Panc1 (cell line): ENCODE data around the gene HOXC4. TPM values are rescaled to one million over a fixed set of nuclear protein-coding genes. Genes with fewer than 3 reads are reported as not detected.

ENCODE experiments used
- ATAC-seq: fragments of 200-7000 bp; cut with Tn5 transposase; 2 replicates; pipeline ENCODE4 v1.9.1; 2020; ENCODE audit warnings: mild to moderate bottlenecking, moderate library complexity
- BruUV-seq: library from RNA; stranded (reverse); fragments of 400-500 nt; replicated peaks from 2 replicates; lab custom pipeline; 2021; lab: Mats Ljungman, UMichigan
- CTCF ChIA-PET: fragments of 300-600 bp; sonication (Branson Sonifier 250); formaldehyde crosslinking; loops from one replicate; lab custom pipeline; 2022; ENCODE audit warnings: antibody characterized with exemption; lab: Charles Lee
- POLR2A ChIA-PET: fragments of 300-600 bp; sonication (Branson Sonifier 250); formaldehyde crosslinking; loops from one replicate; lab custom pipeline; 2022; ENCODE audit warnings: antibody characterized with exemption; lab: Charles Lee
- DNase-seq: peaks from one replicate; pipeline ENCODE4 v3.0.0-alpha.2; 2010; ENCODE audit warnings: low read depth, low spot score
- H3K27ac ChIP-seq: 2 replicates; pipeline ENCODE4 v1.5.1; 2011; ENCODE audit warnings: mild to moderate bottlenecking, low read length, inconsistent platforms
- H3K27me3 ChIP-seq: fragments of 200-500 bp; sonication (Bioruptor generic); 2 replicates; pipeline ENCODE4 v1.6.0; 2014; ENCODE audit warnings: low read length, inconsistent platforms; ENCODE audit not compliant: control insufficient read depth, insufficient read depth
- H3K36me3 ChIP-seq: fragments of 200-500 bp; sonication (Bioruptor generic); 2 replicates; pipeline ENCODE4 v1.5.1; 2014; ENCODE audit warnings: inconsistent platforms, mild to moderate bottlenecking, low read length, moderate library complexity; ENCODE audit not compliant: control insufficient read depth, insufficient read depth
- H3K4me1 ChIP-seq: 2 replicates; pipeline ENCODE4 v1.5.1; 2011; ENCODE audit warnings: inconsistent platforms, mild to moderate bottlenecking, low read length, moderate library complexity; ENCODE audit not compliant: control insufficient read depth, insufficient read depth
- H3K4me3 ChIP-seq, 2 experiments: 2 replicates each; pipeline ENCODE4 v1.5.1; 2011 to 2012; ENCODE audit warnings: low read depth in 2 of 2, low read length in 2 of 2, mild to moderate bottlenecking in 2 of 2, inconsistent platforms in 1 of 2, moderate library complexity in 1 of 2
- H3K9me3 ChIP-seq: fragments of 200-500 bp; sonication (Bioruptor generic); 2 replicates; pipeline ENCODE4 v1.5.1; 2014; ENCODE audit warnings: low read depth, mild to moderate bottlenecking, inconsistent platforms, low read length, moderate library complexity; ENCODE audit not compliant: control insufficient read depth, insufficient read depth
- POLR2AphosphoS5 ChIP-seq: IDR thresholded peaks from 2 replicates; pipeline ENCODE4 v1.6.1; 2012; ENCODE audit warnings: mild to moderate bottlenecking, low read depth, low read length, moderate library complexity
- SIN3A ChIP-seq: IDR thresholded peaks from 2 replicates; pipeline ENCODE4 v1.6.1; 2012; ENCODE audit warnings: low read depth, mild to moderate bottlenecking, low read length, moderate library complexity, borderline replicate concordance; ENCODE audit not compliant: insufficient read depth
- TCF7L2 ChIP-seq: IDR thresholded peaks from 2 replicates; pipeline ENCODE4 v1.6.1; 2011; ENCODE audit warnings: mild to moderate bottlenecking, low read depth, low read length, inconsistent platforms
- in situ Hi-C: cut with HindIII; loops from 2 replicates; pipeline ENCODE4 v1.10.0; 2016; ENCODE audit warnings: low sequenced_read_pairs, low pct_unique_long_range_greater_than_20kb
- intact Hi-C: fragments of 100-400 bp; cut with micrococcal nuclease; formaldehyde crosslinking; loops from one replicate; pipeline ENCODE4 v1.10.0; 2022; ENCODE audit not compliant: unreplicated experiment
- total RNA-seq: library from RNA; stranded (reverse); gene quantifications from one replicate; pipeline ENCODE4 v1.2.1, GENCODE V29; 2021; ENCODE audit not compliant: unreplicated experiment
- TF ChIP-seq, protein P1 (sequence below), 2 experiments: IDR thresholded peaks; 2 replicates each; pipeline ENCODE4 v1.6.1; 2011 to 2012; ENCODE audit warnings: low read depth in 2 of 2, control low read depth in 1 of 2, low read length in 1 of 2, mild to moderate bottlenecking in 1 of 2, moderate library complexity in 1 of 2; ENCODE audit not compliant: insufficient read depth in 1 of 2
- TF ChIP-seq, protein P2 (sequence below): fragments of 450-650 bp; IDR thresholded peaks from 2 replicates; pipeline ENCODE4 v1.5.1; 2017; ENCODE audit warnings: mild to moderate bottlenecking

Gene HOXC4
- total RNA-seq, 1 experiment from 2014 or later = 22.7 TPM

DNA sequence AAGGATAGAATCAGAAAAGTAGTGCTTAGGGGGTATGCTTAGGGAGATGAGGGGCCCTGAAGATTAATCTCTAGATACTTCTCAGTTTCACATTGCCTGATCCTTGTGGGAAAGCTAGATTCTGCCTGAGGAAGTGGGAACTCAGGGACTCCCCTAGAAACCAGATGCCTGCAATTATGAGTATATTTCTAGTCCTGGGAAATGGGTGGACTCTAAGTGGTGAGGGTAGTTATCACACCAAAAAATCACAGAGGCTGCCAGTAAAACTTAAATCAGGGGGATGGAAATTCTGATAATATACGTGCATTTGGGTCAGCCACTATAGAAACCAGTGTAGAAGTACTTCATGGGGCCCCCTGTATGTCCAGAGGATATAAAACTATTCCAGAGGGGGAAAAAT lies 18.3 kb downstream of the HOXC4 start:
- ATAC-seq = no peak
- H3K27ac ChIP-seq = no peak overlapping the region

DNA sequence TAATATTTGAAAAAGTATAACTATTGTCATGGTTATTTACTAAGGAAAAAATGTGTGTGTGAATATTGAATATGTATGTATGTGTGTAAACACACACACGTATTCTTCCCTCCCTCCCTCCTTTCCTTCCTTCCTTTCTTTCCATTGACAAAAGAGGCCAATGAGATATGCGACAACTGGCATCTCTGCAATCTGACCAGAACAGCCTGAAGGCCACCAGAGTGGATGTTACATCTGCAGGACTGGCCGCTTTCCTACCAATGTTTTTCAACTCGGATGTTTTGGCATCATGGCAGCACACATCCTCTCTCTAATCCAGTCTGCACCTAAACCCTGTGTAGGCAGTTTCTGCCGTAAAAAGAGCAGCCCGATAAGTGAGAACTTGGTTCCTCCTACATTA lies 20.7 kb downstream of the HOXC4 start:
- ATAC-seq = no peak; the same call in 1 of the 2 replicates
- Histone ChIP-seq H3K36me3 (no peaks in the 10 kb centered on the region), H3K4me3 (no peak overlapping the region), H3K27me3 (no peaks in the 10 kb centered on the region), H3K9me3 (no peaks in the 10 kb centered on the region), H3K27ac (no peak overlapping the region), H3K4me1 (no peaks in the 10 kb centered on the region; the same call in 1 of the 2 replicates)
- intact Hi-C loops (no loop called here), in situ Hi-C loops (no loop called here)
- CTCF ChIA-PET = no interaction called here
- BruUV-seq = no TSS peak
- POLR2A ChIA-PET = no interaction called here
- TF ChIP-seq SIN3A (no peak), POLR2AphosphoS5 (no peak), TCF7L2 (no peak)
- TF ChIP-seq, protein P1, sequence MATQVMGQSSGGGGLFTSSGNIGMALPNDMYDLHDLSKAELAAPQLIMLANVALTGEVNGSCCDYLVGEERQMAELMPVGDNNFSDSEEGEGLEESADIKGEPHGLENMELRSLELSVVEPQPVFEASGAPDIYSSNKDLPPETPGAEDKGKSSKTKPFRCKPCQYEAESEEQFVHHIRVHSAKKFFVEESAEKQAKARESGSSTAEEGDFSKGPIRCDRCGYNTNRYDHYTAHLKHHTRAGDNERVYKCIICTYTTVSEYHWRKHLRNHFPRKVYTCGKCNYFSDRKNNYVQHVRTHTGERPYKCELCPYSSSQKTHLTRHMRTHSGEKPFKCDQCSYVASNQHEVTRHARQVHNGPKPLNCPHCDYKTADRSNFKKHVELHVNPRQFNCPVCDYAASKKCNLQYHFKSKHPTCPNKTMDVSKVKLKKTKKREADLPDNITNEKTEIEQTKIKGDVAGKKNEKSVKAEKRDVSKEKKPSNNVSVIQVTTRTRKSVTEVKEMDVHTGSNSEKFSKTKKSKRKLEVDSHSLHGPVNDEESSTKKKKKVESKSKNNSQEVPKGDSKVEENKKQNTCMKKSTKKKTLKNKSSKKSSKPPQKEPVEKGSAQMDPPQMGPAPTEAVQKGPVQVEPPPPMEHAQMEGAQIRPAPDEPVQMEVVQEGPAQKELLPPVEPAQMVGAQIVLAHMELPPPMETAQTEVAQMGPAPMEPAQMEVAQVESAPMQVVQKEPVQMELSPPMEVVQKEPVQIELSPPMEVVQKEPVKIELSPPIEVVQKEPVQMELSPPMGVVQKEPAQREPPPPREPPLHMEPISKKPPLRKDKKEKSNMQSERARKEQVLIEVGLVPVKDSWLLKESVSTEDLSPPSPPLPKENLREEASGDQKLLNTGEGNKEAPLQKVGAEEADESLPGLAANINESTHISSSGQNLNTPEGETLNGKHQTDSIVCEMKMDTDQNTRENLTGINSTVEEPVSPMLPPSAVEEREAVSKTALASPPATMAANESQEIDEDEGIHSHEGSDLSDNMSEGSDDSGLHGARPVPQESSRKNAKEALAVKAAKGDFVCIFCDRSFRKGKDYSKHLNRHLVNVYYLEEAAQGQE (IDR thresholded peaks at IDR 0.05; ENCODE audit: insufficient read depth in 1 of 2, low read depth in 2 of 2, low read length in 1 of 2) = no peak
- TF ChIP-seq, protein P2, sequence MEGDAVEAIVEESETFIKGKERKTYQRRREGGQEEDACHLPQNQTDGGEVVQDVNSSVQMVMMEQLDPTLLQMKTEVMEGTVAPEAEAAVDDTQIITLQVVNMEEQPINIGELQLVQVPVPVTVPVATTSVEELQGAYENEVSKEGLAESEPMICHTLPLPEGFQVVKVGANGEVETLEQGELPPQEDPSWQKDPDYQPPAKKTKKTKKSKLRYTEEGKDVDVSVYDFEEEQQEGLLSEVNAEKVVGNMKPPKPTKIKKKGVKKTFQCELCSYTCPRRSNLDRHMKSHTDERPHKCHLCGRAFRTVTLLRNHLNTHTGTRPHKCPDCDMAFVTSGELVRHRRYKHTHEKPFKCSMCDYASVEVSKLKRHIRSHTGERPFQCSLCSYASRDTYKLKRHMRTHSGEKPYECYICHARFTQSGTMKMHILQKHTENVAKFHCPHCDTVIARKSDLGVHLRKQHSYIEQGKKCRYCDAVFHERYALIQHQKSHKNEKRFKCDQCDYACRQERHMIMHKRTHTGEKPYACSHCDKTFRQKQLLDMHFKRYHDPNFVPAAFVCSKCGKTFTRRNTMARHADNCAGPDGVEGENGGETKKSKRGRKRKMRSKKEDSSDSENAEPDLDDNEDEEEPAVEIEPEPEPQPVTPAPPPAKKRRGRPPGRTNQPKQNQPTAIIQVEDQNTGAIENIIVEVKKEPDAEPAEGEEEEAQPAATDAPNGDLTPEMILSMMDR = no peak
- DNase-seq = no peak

More for the DNA sequence above, 18.3 kb downstream of the HOXC4 start:
- Histone ChIP-seq H3K36me3 (no peaks in the 10 kb centered on the region), H3K27me3 (no peaks in the 10 kb centered on the region), H3K4me3 (no peak overlapping the region), H3K4me1 (peaks cover 6% of the 10 kb centered on the region), H3K9me3 (no peaks in the 10 kb centered on the region)
- POLR2A ChIA-PET = no interaction called here
- TSS peak; percentile 7 for BruUV-seq
- TF ChIP-seq POLR2AphosphoS5 (no peak), TCF7L2 (no peak), SIN3A (no peak)
- TF ChIP-seq, protein P2 = no peak
- TF ChIP-seq, protein P1 (IDR thresholded peaks at IDR 0.05; ENCODE audit: insufficient read depth in 1 of 2, low read depth in 2 of 2, low read length in 1 of 2) = no peak
- intact Hi-C loops = no loop called here
- CTCF ChIA-PET = interaction anchor here (0.7 kb wide), 1 partner anchor 16 kb away, joined by 3 read pairs; no protein-coding TSS in a partner anchor
- in situ Hi-C loops = no loop called here
- no peak for DNase-seq
